Measurements from ENCODE around the gene MAN1C1.

The MAN1C1 gene

GRCh38 chr1:25716320-25716719 lies 99.7 kb downstream of the MAN1C1 start:
- Histone ChIP-seq H3K27me3 (ENCODE audit: control insufficient read depth, insufficient read depth, low read length) (peaks cover 1% of the 10 kb centered on the region; the same call in 1 of the 2 replicates), H3K9me3 (ENCODE audit: control insufficient read depth, insufficient read depth, low read length) (no peaks in the 10 kb centered on the region), H3K4me1 (ENCODE audit: control insufficient read depth, insufficient read depth, low read length) (no peaks in the 10 kb centered on the region), H3K4me3 (ENCODE audit: low read length) (no peak overlapping the region), H3K27ac (ENCODE audit: low read length) (no peak overlapping the region), H3K36me3 (ENCODE audit: control insufficient read depth, insufficient read depth, low read length) (no peaks in the 10 kb centered on the region)
- WGBS (ENCODE audit: insufficient coverage, insufficient read length) = no CpG with 5 or more reads among the region's 5 CpGs
- no peak for DNase-seq (ENCODE audit: low read depth, low spot score)

- no peaks in the 10 kb centered on the region; the same call in 1 of the 2 replicates for H3K27me3 ChIP-seq (ENCODE audit: control insufficient read depth, insufficient read depth, low read length)
- H3K27ac ChIP-seq (ENCODE audit: low read length) = no peak overlapping the region
- WGBS (ENCODE audit: insufficient coverage, insufficient read length) = no CpG with 5 or more reads among the region's 2 CpGs
- H3K36me3 ChIP-seq (ENCODE audit: control insufficient read depth, insufficient read depth, low read length) = no peaks in the 10 kb centered on the region
- no peaks in the 10 kb centered on the region for H3K9me3 ChIP-seq (ENCODE audit: control insufficient read depth, insufficient read depth, low read length)
- H3K4me3 ChIP-seq (ENCODE audit: low read length) = no peak overlapping the region
- no peak for DNase-seq (ENCODE audit: low read depth, low spot score)
- H3K4me1 ChIP-seq (ENCODE audit: control insufficient read depth, insufficient read depth, low read length) = no peaks in the 10 kb centered on the region
Observed at GRCh38 chr1:25718732-25719131, 102.1 kb downstream of the MAN1C1 start.

- peaks cover 2% of the 10 kb centered on the region for H3K4me1 ChIP-seq (ENCODE audit: control insufficient read depth, insufficient read depth, low read length)
- no peak for DNase-seq (ENCODE audit: low read depth, low spot score)
- no CpG with 5 or more reads among the region's 5 CpGs for WGBS (ENCODE audit: insufficient coverage, insufficient read length)
- no peaks in the 10 kb centered on the region for H3K36me3 ChIP-seq (ENCODE audit: control insufficient read depth, insufficient read depth, low read length)
- no peaks in the 10 kb centered on the region; the same call in 1 of the 2 replicates for H3K27me3 ChIP-seq (ENCODE audit: control insufficient read depth, insufficient read depth, low read length)
- no peak overlapping the region for H3K27ac ChIP-seq (ENCODE audit: low read length)
- no peaks in the 10 kb centered on the region for H3K9me3 ChIP-seq (ENCODE audit: control insufficient read depth, insufficient read depth, low read length)
- H3K4me3 ChIP-seq (ENCODE audit: low read length) = no peak overlapping the region
Observed at GRCh38 chr1:25720624-25721023, 104.0 kb downstream of the MAN1C1 start.

- Histone ChIP-seq H3K27ac (ENCODE audit: low read length) (no peak overlapping the region), H3K27me3 (ENCODE audit: control insufficient read depth, insufficient read depth, low read length) (no peaks in the 10 kb centered on the region), H3K9me3 (ENCODE audit: control insufficient read depth, insufficient read depth, low read length) (no peaks in the 10 kb centered on the region), H3K4me1 (ENCODE audit: control insufficient read depth, insufficient read depth, low read length) (peaks cover 9% of the 10 kb centered on the region), H3K4me3 (ENCODE audit: low read length) (no peak overlapping the region), H3K36me3 (ENCODE audit: control insufficient read depth, insufficient read depth, low read length) (no peaks in the 10 kb centered on the region)
- DNase-seq (ENCODE audit: low read depth, low spot score) = no peak
- WGBS (ENCODE audit: insufficient coverage, insufficient read length) = no CpG with 5 or more reads among the region's 4 CpGs
Observed at GRCh38 chr1:25723250-25723880, 106.8 kb downstream of the MAN1C1 start.

- Histone ChIP-seq H3K4me1 (ENCODE audit: control insufficient read depth, insufficient read depth, low read length) (peaks cover 10% of the 10 kb centered on the region), H3K27ac (ENCODE audit: low read length) (no peak overlapping the region), H3K27me3 (ENCODE audit: control insufficient read depth, insufficient read depth, low read length) (no peaks in the 10 kb centered on the region), H3K4me3 (ENCODE audit: low read length) (no peak overlapping the region), H3K36me3 (ENCODE audit: control insufficient read depth, insufficient read depth, low read length) (no peaks in the 10 kb centered on the region), H3K9me3 (ENCODE audit: control insufficient read depth, insufficient read depth, low read length) (no peaks in the 10 kb centered on the region)
- no CpG with 5 or more reads among the region's 7 CpGs for WGBS (ENCODE audit: insufficient coverage, insufficient read length)
- DNase-seq (ENCODE audit: low read depth, low spot score) = no peak
Observed at GRCh38 chr1:25724201-25724600, 107.6 kb downstream of the MAN1C1 start.

GRCh38 chr1:25724966-25725365 lies 108.4 kb downstream of the MAN1C1 start:
- Histone ChIP-seq H3K4me3 (ENCODE audit: low read length) (no peak overlapping the region), H3K27me3 (ENCODE audit: control insufficient read depth, insufficient read depth, low read length) (no peaks in the 10 kb centered on the region), H3K27ac (ENCODE audit: low read length) (no peak overlapping the region), H3K9me3 (ENCODE audit: control insufficient read depth, insufficient read depth, low read length) (no peaks in the 10 kb centered on the region), H3K4me1 (ENCODE audit: control insufficient read depth, insufficient read depth, low read length) (peaks cover 10% of the 10 kb centered on the region), H3K36me3 (ENCODE audit: control insufficient read depth, insufficient read depth, low read length) (no peaks in the 10 kb centered on the region)
- DNase-seq (ENCODE audit: low read depth, low spot score) = no peak
- no CpG with 5 or more reads among the region's 2 CpGs for WGBS (ENCODE audit: insufficient coverage, insufficient read length)

GRCh38 chr1:25725482-25725881 lies 108.9 kb downstream of the MAN1C1 start:
- no peaks in the 10 kb centered on the region for H3K9me3 ChIP-seq (ENCODE audit: control insufficient read depth, insufficient read depth, low read length)
- H3K27ac ChIP-seq (ENCODE audit: low read length) = no peak overlapping the region
- no peak overlapping the region for H3K4me3 ChIP-seq (ENCODE audit: low read length)
- no CpG with 5 or more reads among the region's 8 CpGs for WGBS (ENCODE audit: insufficient coverage, insufficient read length)
- H3K4me1 ChIP-seq (ENCODE audit: control insufficient read depth, insufficient read depth, low read length) = peaks cover 10% of the 10 kb centered on the region
- H3K36me3 ChIP-seq (ENCODE audit: control insufficient read depth, insufficient read depth, low read length) = no peaks in the 10 kb centered on the region
- H3K27me3 ChIP-seq (ENCODE audit: control insufficient read depth, insufficient read depth, low read length) = no peaks in the 10 kb centered on the region
- no peak for DNase-seq (ENCODE audit: low read depth, low spot score)

GRCh38 chr1:25727088-25727487 lies 110.5 kb downstream of the MAN1C1 start:
- peaks cover 10% of the 10 kb centered on the region for H3K4me1 ChIP-seq (ENCODE audit: control insufficient read depth, insufficient read depth, low read length)
- no peak for DNase-seq (ENCODE audit: low read depth, low spot score)
- H3K4me3 ChIP-seq (ENCODE audit: low read length) = no peak overlapping the region
- no peak overlapping the region for H3K27ac ChIP-seq (ENCODE audit: low read length)
- H3K36me3 ChIP-seq (ENCODE audit: control insufficient read depth, insufficient read depth, low read length) = no peaks in the 10 kb centered on the region
- no peaks in the 10 kb centered on the region for H3K9me3 ChIP-seq (ENCODE audit: control insufficient read depth, insufficient read depth, low read length)
- no CpG with 5 or more reads among the region's 8 CpGs for WGBS (ENCODE audit: insufficient coverage, insufficient read length)
- H3K27me3 ChIP-seq (ENCODE audit: control insufficient read depth, insufficient read depth, low read length) = no peaks in the 10 kb centered on the region

GRCh38 chr1:25727635-25728286 lies 111.2 kb downstream of the MAN1C1 start:
- no peak overlapping the region for H3K27ac ChIP-seq (ENCODE audit: low read length)
- no peak for DNase-seq (ENCODE audit: low read depth, low spot score)
- H3K27me3 ChIP-seq (ENCODE audit: control insufficient read depth, insufficient read depth, low read length) = no peaks in the 10 kb centered on the region
- H3K4me1 ChIP-seq (ENCODE audit: control insufficient read depth, insufficient read depth, low read length) = peaks cover 10% of the 10 kb centered on the region
- no CpG with 5 or more reads among the region's 12 CpGs for WGBS (ENCODE audit: insufficient coverage, insufficient read length)
- no peak overlapping the region for H3K4me3 ChIP-seq (ENCODE audit: low read length)
- no peaks in the 10 kb centered on the region for H3K9me3 ChIP-seq (ENCODE audit: control insufficient read depth, insufficient read depth, low read length)
- H3K36me3 ChIP-seq (ENCODE audit: control insufficient read depth, insufficient read depth, low read length) = no peaks in the 10 kb centered on the region

- WGBS (ENCODE audit: insufficient coverage, insufficient read length) = no CpG with 5 or more reads among the region's 11 CpGs
- DNase-seq (ENCODE audit: low read depth, low spot score) = no peak
- no peaks in the 10 kb centered on the region for H3K9me3 ChIP-seq (ENCODE audit: control insufficient read depth, insufficient read depth, low read length)
- H3K27me3 ChIP-seq (ENCODE audit: control insufficient read depth, insufficient read depth, low read length) = no peaks in the 10 kb centered on the region
- H3K4me3 ChIP-seq (ENCODE audit: low read length) = no peak overlapping the region
- no peaks in the 10 kb centered on the region for H3K36me3 ChIP-seq (ENCODE audit: control insufficient read depth, insufficient read depth, low read length)
- H3K4me1 ChIP-seq (ENCODE audit: control insufficient read depth, insufficient read depth, low read length) = peaks cover 10% of the 10 kb centered on the region
- no peak overlapping the region for H3K27ac ChIP-seq (ENCODE audit: low read length)
Observed at GRCh38 chr1:25728301-25728935, 111.8 kb downstream of the MAN1C1 start.
